Immature natural killer cell (primary cell): ENCODE measurements around the gene SH3BP5L. TPM values are rescaled to one million over a fixed set of nuclear protein-coding genes. Genes with fewer than 3 reads are reported as not detected.

Source experiments
- DNase-seq, 3 donors: peaks; one replicate each; pipeline ENCODE4 v3.0.0; 2022; ENCODE audit warnings: mixed read lengths in 1 of 3
- H3K27ac Mint-ChIP-seq, 6 donors: one replicate each; pipeline ENCODE4 v1.8.0; 2020; ENCODE audit warnings: mixed read lengths in 6 of 6, mild to moderate bottlenecking in 5 of 6, inconsistent platforms in 4 of 6, moderate library complexity in 3 of 6
- H3K27me3 Mint-ChIP-seq, 3 donors: one replicate each; pipeline ENCODE4 v1.8.0; 2020 to 2021; ENCODE audit warnings: low read depth in 3 of 3, mild to moderate bottlenecking in 3 of 3, mixed read lengths in 3 of 3, moderate library complexity in 3 of 3, inconsistent platforms in 1 of 3
- H3K36me3 Mint-ChIP-seq, 3 donors: one replicate each; pipeline ENCODE4 v1.8.0; 2020; ENCODE audit warnings: mixed read lengths in 3 of 3, inconsistent platforms in 2 of 3, mild to moderate bottlenecking in 2 of 3
- H3K4me1 Mint-ChIP-seq, 2 donors: one replicate each; pipeline ENCODE4 v1.8.0; 2020; ENCODE audit warnings: inconsistent platforms in 2 of 2, mild to moderate bottlenecking in 2 of 2, mixed read lengths in 2 of 2, moderate library complexity in 1 of 2
- H3K4me3 Mint-ChIP-seq, 5 donors: one replicate each; pipeline ENCODE4 v1.8.0; 2020; ENCODE audit warnings: mild to moderate bottlenecking in 5 of 5, mixed read lengths in 5 of 5, inconsistent platforms in 3 of 5, moderate library complexity in 3 of 5
- H3K9me3 Mint-ChIP-seq, 6 donors: one replicate each; pipeline ENCODE4 v1.8.0; 2020; ENCODE audit warnings: mild to moderate bottlenecking in 6 of 6, mixed read lengths in 6 of 6, inconsistent platforms in 4 of 6, moderate library complexity in 3 of 6
- polyA plus RNA-seq, 3 donors: library from polyadenylated mRNA; unstranded; fragments of 300-500 nt; fragmentation: Illumina TruSeq; gene quantifications; one replicate each; pipeline ENCODE4 v1.2.3, GENCODE V29; 2021

SH3BP5L gene
- polyA plus RNA-seq, 3 donors from 2014 or later: 0.46 to 5.9 (median 3.2) TPM

DNA sequence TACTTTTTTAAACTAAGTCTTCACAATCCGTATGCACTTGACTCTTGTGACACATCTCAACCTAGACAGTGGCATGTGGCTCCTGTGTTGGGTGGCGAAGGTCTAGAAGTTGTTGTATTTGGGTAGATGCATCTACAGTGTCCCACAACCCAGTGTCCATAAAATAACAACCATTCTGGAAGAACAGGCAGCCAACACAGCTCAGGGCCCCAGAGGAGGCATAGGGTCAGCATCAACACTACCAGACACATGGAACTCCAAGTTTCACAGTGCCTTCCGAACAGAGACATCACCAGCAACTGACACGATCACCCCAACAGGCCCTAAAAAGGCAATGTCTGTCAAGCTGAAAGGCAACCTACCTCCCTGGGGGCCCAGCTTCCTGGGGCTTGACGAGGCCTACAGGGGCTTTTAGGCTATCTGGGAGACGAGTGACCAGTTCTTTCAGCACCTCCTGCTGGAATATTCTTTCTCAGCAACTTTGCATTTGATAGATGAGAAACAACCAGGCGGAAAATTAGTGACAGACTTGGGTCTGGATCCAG, 5.6 kb downstream of the SH3BP5L start:
- no peaks in the 10 kb centered on the region for H3K9me3 Mint-ChIP-seq
- peaks cover 59 to 86% of the 10 kb centered on the region in 2 donors for H3K4me1 Mint-ChIP-seq
- no peak for DNase-seq
- H3K27ac Mint-ChIP-seq: peak overlapping the region in 1 of 6 donors; percentile 30
- no peaks in the 10 kb centered on the region for H3K27me3 Mint-ChIP-seq
- peaks cover 0 to 15% (median 8%) of the 10 kb centered on the region in 3 donors for H3K36me3 Mint-ChIP-seq
- H3K4me3 Mint-ChIP-seq: no peak overlapping the region

GRCh38 chr1:248818505-248819374, 7.0 kb downstream of the SH3BP5L start:
- peaks cover 8 to 20% (median 18%) of the 10 kb centered on the region in 3 donors for H3K36me3 Mint-ChIP-seq
- no peaks in the 10 kb centered on the region for H3K9me3 Mint-ChIP-seq
- peaks cover 47 to 72% of the 10 kb centered on the region in 2 donors for H3K4me1 Mint-ChIP-seq
- H3K27ac Mint-ChIP-seq: peak overlapping the region in 4 of 6 donors; percentile 10 to 71 (median 26)
- H3K27me3 Mint-ChIP-seq: peaks cover 0 to 2% (median 0%) of the 10 kb centered on the region in 3 donors
- no peak for DNase-seq
- H3K4me3 Mint-ChIP-seq: no peak overlapping the region

- Mint-ChIP-seq H3K36me3 (peaks cover 13 to 32% (median 24%) of the 10 kb centered on the region in 3 donors), H3K27ac (peak overlapping the region in 2 of 6 donors; percentile 41 to 88), H3K4me1 (peaks cover 31 to 56% of the 10 kb centered on the region in 2 donors), H3K4me3 (no peak overlapping the region), H3K27me3 (peaks cover 0 to 2% (median 0%) of the 10 kb centered on the region in 3 donors), H3K9me3 (no peaks in the 10 kb centered on the region)
- DNase-seq: no peak
These were observed 8.7 kb downstream of the SH3BP5L start for GRCh38 chr1:248817065-248817464.

DNA sequence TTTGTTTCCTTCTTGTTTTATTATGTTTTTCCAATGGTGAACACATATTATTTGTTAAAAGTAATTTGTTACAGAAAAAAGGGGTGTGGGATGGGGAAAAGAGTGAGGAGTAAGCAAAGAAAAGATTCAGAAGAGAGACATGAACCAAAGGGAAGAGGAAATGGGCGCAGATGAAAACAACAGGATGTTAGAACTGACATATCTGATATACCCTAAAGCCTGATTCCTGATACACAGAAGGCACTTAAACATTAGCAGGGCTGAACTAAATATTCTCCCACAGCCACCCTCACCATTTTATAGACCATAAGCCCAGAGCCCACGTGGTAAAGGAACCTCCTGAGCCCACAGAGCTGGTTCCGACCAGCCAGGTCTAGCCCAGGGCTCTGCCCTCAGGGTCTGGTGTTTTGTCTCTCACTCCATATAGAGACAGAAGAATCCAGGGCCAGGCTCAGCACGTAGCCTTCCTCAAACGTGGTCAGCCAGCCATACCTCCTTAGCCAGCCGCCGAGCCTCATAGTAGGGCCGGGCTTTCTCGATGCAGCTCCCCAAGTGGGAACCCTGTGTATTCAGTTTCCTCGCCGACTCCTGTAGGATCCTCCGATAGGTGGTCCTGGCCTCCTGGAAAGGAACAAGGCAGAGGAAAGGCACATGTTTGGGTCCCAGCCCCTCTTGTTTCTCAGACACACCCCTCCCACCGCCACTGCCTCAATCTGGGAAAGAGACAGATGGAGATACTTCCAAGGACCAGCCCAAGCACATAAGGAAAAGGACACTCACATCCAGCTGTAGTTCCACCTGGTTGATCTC, 9.5 kb downstream of the SH3BP5L start:
- Mint-ChIP-seq H3K27ac (peak overlapping the region in 4 of 6 donors; percentile 15 to 88 (median 48)), H3K4me1 (peaks cover 28 to 47% of the 10 kb centered on the region in 2 donors), H3K27me3 (peaks cover 0 to 3% (median 2%) of the 10 kb centered on the region in 3 donors), H3K9me3 (no peaks in the 10 kb centered on the region), H3K4me3 (no peak overlapping the region), H3K36me3 (peaks cover 16 to 35% (median 27%) of the 10 kb centered on the region in 3 donors)
- no peak for DNase-seq

DNA sequence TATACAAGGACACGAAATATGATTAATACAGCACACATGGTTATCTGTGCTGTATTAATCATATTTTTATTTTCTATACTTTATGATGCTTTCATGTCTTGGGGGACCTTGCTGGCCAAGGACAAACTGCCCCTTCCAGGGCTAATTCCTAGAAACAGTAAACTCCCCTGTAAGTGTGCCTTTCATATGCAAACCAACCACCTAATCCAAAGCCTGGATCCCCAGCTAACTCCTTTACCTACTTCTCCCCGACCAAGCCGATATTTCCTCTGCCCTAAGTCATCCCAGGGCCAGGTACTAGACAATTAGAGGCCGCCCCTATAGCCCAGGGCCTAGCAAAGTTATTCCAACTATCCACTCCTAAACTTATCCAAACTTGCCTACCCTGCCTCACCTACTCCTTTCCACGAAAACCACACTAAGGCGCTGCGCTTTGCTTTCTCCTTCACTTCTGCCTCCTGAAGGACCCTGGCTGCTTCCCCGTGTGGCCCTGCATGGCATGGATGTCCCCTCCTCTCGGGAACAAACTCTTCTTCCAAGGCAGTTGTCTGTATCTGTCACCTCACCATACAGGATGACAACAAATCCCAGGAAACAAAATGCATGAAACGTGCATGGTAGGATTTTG, 10.2 kb downstream of the SH3BP5L start:
- peaks cover 0 to 3% (median 2%) of the 10 kb centered on the region in 3 donors for H3K27me3 Mint-ChIP-seq
- peaks cover 18 to 36% (median 28%) of the 10 kb centered on the region in 3 donors for H3K36me3 Mint-ChIP-seq
- no peak for DNase-seq
- no peaks in the 10 kb centered on the region for H3K9me3 Mint-ChIP-seq
- H3K4me3 Mint-ChIP-seq: no peak overlapping the region
- peaks cover 21 to 40% of the 10 kb centered on the region in 2 donors for H3K4me1 Mint-ChIP-seq
- peak overlapping the region in 3 of 6 donors; percentile 25 to 40 (median 30) for H3K27ac Mint-ChIP-seq

DNA sequence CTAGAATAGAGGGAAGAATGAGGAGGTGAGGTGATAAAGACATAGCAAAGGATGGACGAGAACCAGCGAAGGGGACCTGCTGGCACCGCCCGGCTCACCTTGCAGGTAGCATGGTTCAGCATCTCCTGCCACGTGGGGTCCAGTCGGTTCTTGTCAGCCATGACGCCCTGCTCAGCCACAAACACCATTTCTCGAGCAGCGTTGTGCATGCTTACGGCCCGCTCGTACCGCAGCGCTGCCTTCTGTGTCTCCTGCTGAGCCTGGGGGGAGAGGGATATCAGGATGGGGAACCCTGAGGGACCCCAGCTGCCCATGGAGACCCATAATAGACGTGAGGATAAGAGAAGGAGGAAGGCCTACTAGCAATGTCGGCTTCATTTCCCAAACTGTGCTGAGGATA, 11.4 kb downstream of the SH3BP5L start:
- peaks cover 18 to 36% (median 28%) of the 10 kb centered on the region in 3 donors for H3K36me3 Mint-ChIP-seq
- H3K4me3 Mint-ChIP-seq: no peak overlapping the region
- peaks cover 15 to 28% of the 10 kb centered on the region in 2 donors for H3K4me1 Mint-ChIP-seq
- peaks cover 0 to 3% (median 2%) of the 10 kb centered on the region in 3 donors for H3K27me3 Mint-ChIP-seq
- H3K9me3 Mint-ChIP-seq: no peaks in the 10 kb centered on the region
- no peak for DNase-seq
- peak overlapping the region in 1 of 6 donors; percentile 42 for H3K27ac Mint-ChIP-seq

DNA sequence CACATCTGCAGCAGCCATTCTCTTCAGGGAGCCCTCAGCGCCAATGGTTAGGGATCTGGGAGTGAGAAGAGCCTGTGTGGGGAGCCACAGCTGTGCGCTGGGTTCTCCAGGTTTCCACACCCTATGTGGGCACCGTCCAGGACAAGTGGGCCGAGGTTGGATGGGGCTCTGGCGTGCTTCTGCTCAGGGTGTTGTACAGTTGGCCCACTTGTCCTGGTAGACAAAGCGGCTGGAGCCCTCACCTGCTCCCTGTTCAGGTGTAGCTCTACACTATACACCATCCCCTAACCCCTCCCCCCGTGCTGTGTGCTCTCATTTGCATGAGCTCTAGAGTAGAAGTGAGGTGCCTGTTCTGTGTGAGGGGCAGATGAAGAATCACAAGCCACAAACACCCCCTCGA, 12.2 kb downstream of the SH3BP5L start:
- H3K9me3 Mint-ChIP-seq: no peaks in the 10 kb centered on the region
- H3K36me3 Mint-ChIP-seq: peaks cover 18 to 36% (median 28%) of the 10 kb centered on the region in 3 donors
- H3K27ac Mint-ChIP-seq: no peak overlapping the region
- H3K4me3 Mint-ChIP-seq: no peak overlapping the region
- H3K27me3 Mint-ChIP-seq: peaks cover 0 to 3% (median 2%) of the 10 kb centered on the region in 3 donors
- peaks cover 9 to 20% of the 10 kb centered on the region in 2 donors for H3K4me1 Mint-ChIP-seq
- DNase-seq: no peak

DNA sequence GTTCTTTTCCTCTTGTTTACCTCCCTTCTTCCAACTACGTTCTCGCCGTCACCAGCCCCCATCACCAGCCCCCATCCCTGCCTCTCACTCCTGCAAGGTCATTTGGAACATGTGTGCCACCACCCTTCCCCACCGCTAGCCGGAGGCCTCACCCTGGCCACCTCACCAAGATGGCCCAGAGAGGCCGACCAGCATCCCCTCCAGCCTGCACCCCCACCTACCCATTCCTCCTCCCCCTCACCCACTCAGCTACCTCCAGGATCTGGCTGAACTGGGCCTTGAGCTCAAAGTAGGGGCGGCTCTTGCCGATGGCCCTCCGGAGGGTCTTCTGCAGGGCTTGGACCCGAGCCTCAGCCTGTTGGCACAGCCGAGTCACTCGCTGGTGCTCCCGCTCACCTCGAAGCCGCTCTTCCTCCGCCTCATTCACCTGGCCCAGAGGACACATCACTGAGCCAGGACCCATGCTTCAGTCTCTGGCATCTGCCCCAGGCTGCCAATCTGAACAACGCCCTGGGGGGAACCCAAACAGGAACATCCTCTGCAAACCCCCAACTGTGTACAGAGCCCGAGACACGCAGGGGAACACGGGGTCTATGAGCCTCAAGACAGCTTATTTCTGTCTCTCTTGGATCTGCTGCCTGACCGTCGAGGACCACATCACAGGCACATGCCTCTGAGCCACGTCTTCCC, 12.8 kb downstream of the SH3BP5L start:
- H3K4me3 Mint-ChIP-seq: no peak overlapping the region
- DNase-seq: no peak
- H3K27ac Mint-ChIP-seq: no peak overlapping the region
- H3K36me3 Mint-ChIP-seq: peaks cover 18 to 36% (median 28%) of the 10 kb centered on the region in 3 donors
- H3K27me3 Mint-ChIP-seq: peaks cover 0 to 3% (median 2%) of the 10 kb centered on the region in 3 donors
- no peaks in the 10 kb centered on the region for H3K9me3 Mint-ChIP-seq
- peaks cover 9 to 14% of the 10 kb centered on the region in 2 donors for H3K4me1 Mint-ChIP-seq

DNA sequence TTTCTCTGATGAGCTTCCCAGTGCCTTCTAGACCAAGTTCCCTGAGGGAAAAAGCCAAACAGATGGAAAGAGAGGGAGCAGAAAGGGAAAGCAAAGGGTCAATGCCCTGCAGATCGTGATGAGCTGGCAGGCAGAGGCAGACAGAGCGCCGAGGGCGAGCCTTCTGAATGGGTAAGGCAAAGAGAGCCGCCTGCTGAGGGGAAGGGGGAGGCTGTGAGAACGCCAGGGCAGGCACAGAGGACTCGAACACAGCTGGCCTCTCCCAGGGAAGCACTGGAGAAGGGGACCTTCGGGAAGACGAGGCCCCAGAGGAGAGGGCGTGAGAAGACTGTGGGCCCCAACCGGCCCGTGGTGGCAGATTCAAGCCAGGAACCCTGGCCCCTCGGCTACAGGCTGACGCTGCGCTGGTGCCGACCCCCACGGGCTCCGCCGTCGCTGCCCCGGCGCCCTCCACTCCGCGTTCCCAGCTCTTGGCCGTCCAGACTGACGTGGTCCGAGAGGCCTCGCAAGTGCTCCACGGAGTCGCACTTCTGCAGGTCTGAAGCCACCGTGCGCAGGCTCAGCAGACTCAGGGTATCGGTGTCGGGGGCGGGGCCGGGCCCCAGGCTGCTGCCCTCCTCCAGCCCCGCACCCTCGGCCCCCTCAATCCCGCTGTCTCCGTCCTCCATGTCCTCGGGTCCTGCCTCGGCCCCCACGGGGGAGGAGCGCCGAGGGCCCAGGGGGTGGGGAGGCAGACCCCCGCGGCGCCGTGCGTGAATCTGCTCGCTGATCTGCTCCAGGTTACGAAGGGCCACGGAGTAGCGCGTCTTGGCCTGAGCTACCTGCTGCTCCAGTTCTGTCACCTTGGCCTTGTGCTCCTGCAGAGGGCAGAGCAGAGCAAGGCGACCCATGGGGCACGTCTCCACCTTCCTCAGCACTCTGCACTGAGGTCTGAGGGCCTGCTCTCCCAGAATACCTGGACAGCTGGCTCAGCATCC, 13.9 kb downstream of the SH3BP5L start:
- Mint-ChIP-seq H3K4me1 (peaks cover 3 to 4% of the 10 kb centered on the region in 2 donors), H3K36me3 (peaks cover 18 to 36% (median 28%) of the 10 kb centered on the region in 3 donors), H3K4me3 (no peak overlapping the region), H3K9me3 (no peaks in the 10 kb centered on the region), H3K27ac (peak overlapping the region in 3 of 6 donors; percentile 16 to 67 (median 17)), H3K27me3 (peaks cover 0 to 3% (median 2%) of the 10 kb centered on the region in 3 donors)
- DNase-seq: no peak

- H3K4me3 Mint-ChIP-seq: no peak overlapping the region
- H3K27me3 Mint-ChIP-seq: peaks cover 0 to 3% (median 2%) of the 10 kb centered on the region in 3 donors
- peak overlapping the region in 1 of 6 donors; percentile 16 for H3K27ac Mint-ChIP-seq
- DNase-seq: no peak
- peaks cover 18 to 33% (median 26%) of the 10 kb centered on the region in 3 donors for H3K36me3 Mint-ChIP-seq
- no peaks in the 10 kb centered on the region for H3K9me3 Mint-ChIP-seq
- peaks cover 0 to 4% of the 10 kb centered on the region in 2 donors for H3K4me1 Mint-ChIP-seq
These were observed 14.8 kb downstream of the SH3BP5L start for GRCh38 chr1:248810727-248811513.
